Esophagus squamous epithelium (tissue), 4 donors: Measurements from ENCODE around the gene DNAJA3.

Experiments used
- POLR2A ChIP-seq, 4 donors: fragments of 450-650 bp; IDR thresholded peaks; one replicate each; pipeline ENCODE4 v1.6.1; 2017; ENCODE audit warnings: antibody characterized with exemption in 4 of 4, mild to moderate bottlenecking in 4 of 4, moderate library complexity in 3 of 4
- TF ChIP-seq, protein P1 (sequence below), 6 experiments: fragments of 450-650 bp in 4 of 6; fragments of 200-600 bp in 2 of 6; sonication (generic) in 2 of 6; IDR thresholded peaks; one replicate each; pipeline ENCODE4 v1.5.1; 2016 to 2019; ENCODE audit warnings: antibody characterized with exemption in 6 of 6, mild to moderate bottlenecking in 4 of 6, moderate library complexity in 4 of 6

DNA sequence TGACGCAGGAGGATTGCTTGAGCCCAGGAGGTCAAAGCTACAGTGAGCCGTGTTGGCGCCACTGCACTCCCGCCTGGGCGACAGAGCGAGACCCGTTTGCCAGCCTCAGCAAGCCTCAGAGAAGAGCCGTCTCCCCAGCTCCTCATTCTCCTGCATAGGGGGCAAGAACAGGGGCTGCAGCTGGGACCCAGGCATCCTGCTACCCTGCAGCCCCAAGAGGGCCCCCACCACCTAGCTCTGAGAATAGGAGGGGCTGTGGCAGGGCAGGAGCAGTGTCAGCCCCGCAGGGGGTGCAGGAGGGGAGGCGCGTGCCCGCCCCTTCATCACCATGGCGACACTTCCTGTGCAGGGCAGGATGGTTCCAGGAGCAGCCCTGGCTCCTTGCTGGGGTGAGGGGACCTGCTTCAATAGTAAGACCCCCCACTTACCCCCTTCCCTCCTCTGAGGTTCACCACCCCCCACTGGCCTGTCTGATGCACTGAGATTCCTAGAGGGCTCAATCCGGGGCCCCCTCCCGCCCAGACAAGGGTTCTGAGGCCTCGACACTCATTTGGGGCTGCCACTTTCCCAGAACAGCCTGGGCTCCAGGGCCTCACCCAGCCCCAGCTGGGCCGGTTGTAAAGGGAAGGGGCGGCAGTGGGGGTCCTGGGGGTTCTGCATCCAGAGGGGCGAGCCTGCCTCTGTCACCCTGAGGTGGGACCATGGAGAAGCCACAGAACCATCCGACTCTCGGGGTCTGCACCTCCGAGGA is 33.9 kb upstream of the DNAJA3 start:
- TF ChIP-seq, protein P1, sequence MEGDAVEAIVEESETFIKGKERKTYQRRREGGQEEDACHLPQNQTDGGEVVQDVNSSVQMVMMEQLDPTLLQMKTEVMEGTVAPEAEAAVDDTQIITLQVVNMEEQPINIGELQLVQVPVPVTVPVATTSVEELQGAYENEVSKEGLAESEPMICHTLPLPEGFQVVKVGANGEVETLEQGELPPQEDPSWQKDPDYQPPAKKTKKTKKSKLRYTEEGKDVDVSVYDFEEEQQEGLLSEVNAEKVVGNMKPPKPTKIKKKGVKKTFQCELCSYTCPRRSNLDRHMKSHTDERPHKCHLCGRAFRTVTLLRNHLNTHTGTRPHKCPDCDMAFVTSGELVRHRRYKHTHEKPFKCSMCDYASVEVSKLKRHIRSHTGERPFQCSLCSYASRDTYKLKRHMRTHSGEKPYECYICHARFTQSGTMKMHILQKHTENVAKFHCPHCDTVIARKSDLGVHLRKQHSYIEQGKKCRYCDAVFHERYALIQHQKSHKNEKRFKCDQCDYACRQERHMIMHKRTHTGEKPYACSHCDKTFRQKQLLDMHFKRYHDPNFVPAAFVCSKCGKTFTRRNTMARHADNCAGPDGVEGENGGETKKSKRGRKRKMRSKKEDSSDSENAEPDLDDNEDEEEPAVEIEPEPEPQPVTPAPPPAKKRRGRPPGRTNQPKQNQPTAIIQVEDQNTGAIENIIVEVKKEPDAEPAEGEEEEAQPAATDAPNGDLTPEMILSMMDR (IDR thresholded peaks at IDR 0.05), result no peak
- TF ChIP-seq POLR2A (IDR thresholded peaks at IDR 0.05), result no peak
